HG03565 (cell line): ENCODE measurements around the gene ADGRL3.
"Not testable (repeated sequence)": the region's sequence is repeated elsewhere in the genome, so short reads cannot be mapped to it uniquely, and the experiment has no call there.

Experiments
- ATAC-seq: cut with Tn5 transposase; IDR thresholded peaks from one replicate; pipeline ENCODE4 v1.9.1; 2021; ENCODE audit warnings: mild to moderate bottlenecking, moderate library complexity; ENCODE audit not compliant: unreplicated experiment

Gene ADGRL3

DNA sequence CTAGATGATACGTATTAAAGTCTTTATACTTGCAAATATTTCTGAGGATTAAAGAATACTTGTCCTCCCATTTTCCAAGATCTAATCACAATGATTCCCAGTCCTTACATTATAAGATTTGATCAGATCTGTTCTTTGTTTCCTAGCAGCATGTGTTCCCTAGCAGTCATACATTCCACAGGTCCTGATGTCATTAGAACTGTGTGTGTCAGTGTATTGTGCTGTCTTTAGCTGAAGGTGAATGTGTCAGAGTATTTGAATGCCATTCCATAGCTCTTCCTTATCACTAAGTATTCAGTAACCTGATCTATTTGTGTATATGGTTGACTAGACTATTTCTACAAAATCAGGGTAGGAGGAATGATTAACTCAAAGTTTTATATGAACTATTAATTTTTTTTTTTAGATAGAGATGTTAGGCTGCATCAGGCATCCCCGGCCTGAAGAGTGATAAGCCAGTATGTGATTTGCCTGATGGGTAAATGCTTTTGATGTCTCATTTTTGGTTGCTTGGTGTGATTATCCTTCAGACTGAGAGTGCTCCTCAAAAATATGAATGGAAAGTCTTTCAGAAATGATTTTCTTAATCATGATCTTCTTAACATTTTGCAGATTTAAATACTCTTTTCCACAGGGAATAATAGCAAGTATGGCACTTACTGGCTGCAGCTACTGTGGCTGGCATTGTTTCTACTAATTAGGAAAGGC lies 4.4 kb downstream of the ADGRL3 start:
- no peak for ATAC-seq

DNA sequence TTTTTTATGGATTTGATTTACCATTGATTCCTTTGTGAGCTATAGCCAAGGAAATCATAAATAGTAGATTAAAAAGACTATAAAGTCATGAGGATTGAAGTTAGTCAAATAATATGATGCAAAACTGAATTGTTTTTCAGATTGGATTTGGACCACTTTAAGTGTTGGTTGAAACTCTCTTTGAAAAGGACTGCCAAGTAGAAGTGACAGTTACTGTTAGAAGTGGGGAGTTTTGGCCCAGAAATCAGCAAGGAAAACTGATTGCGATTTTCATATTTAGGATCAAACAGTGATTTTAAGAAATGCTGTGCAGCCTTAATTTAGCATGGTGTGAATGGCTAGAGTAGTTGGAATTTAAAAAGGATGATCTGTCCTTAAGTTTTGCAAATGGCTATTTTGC lies 4.9 kb downstream of the ADGRL3 start:
- no peak for ATAC-seq

DNA sequence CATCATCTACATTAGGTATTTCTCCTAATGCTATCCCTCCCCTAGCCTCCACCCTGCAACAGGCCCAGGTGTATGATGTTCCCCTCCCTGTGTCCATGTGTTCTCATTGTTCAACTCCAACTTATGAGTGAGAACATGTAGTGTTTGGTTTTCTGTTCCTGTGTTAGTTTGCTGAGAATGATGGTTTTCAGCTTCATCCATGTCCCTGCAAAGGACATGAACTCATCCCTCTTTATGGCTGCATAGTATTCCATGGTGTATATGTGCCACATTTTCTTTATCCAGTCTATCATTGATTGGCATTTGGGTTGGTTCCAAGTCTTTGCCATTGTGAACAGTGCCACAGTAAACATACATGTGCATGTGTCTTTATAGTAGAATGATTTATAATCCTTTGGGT lies 7.0 kb downstream of the ADGRL3 start:
- not testable (repeated sequence) for ATAC-seq

DNA sequence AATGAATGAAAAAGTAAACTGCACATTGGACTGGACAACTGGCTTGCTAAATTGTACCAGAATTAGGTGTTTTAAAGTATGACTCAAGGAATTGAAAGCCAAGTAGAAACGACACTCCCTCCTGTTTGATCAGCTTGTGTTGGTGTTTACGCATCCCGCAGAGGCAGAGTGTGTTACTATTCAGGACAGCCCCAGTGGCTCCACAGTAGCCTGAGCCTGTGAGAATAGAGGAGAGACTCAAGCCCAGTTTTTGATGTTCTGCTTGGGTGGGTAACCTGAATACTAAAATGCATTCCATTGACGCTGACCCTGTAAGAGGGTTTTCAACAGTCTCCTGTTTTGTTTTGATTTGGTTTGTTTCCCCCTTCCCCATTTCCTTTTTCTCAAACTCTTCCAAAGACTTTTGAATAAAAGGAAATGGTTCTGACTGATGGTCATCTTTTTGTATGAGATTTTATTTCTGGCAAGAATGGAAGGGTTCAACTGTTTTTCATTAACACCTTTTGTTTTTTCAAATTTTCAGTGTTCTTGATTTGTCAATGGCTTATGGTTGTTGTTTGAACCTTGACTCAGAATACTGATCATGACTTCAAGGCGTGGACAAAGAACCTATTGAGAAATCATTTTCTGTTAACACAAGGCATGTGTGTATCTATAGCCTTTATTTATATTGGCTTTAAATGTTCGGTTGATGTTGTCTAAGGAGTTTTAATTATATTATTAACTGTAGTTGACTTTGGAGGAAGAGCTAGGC lies 10.2 kb downstream of the ADGRL3 start:
- ATAC-seq: no peak

DNA sequence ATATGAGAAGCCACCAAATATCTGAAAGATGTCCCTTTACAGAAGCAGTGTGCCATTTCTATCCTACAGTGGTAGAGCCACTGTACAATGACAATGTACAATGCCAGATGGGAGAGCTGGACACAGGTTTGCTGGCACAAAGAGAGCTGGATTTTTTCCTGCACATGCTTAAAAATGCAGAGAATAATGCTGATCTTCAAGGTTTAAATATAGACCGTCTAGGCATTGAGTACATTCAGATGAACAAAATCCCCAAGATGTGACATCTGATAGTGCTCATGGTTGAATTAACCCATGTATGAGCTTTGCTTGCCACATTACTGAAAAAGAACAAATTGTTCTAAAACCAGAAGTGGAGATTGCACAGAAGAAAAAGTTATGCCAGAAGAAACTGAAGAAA lies 11.7 kb downstream of the ADGRL3 start:
- no peak for ATAC-seq

DNA sequence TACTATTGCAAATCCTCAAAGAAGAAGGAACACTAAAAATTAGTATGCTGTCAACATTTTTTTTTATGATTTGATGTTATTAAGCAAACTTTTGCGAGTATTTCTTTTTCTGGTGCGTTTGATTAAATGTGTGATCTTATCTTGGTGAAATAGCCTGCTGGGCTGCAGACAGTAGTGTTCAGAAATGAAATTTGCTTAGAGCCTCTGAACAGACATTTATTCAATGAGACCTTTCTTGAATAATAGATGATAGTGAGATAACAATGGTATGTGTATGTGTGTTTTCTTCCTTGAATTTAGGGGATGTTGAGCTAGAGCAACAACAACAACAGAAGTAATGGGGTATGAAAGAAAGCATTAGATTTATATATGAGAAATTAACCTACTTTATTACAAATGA lies 12.7 kb downstream of the ADGRL3 start:
- ATAC-seq: no peak

DNA sequence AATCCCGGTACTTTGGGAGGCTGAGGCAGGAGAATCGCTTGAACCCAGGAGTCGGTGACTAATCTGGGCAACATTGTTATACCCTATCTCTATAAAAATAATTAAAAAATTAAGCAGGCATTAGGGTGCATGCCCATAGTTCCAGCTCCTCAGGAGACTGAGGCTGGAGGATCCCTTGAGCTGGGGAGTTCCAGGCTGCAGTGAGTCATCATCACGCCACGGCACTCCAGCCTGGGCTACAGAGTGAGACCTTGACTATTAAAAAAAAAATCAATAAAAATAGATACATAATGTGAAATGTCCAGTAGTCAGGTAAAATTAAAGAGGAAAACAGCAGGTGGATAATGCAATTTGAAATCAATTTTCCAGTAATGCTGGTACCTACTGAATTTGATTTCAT lies 14.6 kb downstream of the ADGRL3 start:
- ATAC-seq: no peak

DNA sequence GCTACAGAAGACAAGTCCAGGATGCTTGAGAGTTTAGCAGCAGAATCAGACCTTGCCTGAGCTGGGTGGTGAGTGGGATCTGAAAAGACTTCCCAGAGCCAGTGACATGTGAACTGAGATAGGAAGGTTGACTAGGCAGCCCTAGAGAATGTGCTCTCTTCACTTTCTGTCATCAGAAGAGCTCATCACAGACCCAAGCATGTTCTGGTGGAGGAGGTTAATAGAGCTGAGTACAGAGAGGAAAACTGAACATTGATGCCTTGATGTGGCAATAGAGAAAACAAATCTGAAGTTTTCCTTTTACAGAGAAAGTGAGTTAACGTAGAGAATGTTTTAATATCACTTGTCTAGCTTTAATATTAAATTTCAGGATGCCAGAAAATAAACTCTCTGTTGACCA lies 17.1 kb downstream of the ADGRL3 start:
- ATAC-seq: no peak

DNA sequence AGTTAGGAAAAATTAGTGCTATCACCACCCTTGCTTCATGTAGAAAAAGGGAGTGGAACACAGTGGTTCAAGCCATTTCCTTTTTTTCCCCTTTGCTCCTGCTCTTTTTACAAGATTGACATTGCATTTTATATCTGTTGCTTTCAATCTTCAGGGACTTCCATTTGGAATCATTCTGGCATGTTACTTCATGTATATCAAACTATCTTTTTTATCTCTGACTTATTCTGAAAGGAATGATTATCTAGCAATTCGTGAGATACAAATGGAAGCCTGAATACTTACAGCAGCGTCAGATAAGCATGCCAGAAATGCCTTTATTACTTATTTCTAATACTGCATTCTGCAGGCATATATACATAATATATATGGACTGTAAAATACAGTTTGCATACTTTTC lies 20.4 kb downstream of the ADGRL3 start:
- no peak for ATAC-seq

DNA sequence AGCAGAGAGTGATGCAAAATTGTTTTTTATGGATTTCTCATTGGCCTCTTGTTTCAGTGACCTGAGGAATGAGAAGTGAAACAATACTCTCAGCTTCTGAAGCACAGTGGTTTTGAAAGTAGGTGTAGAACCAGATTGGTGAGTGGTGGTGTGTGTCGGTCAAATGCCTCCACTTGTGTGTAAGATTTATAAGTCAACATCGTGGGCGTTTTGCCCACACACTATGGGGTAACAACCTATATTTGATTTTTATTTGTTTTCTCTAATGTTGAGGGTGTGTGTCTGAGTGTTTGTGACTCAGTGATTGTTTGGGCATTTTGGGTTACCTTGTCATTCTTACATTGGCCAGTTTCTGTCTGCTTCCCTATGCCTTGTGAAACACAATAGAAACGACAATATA lies 23.3 kb downstream of the ADGRL3 start:
- ATAC-seq: no peak

DNA sequence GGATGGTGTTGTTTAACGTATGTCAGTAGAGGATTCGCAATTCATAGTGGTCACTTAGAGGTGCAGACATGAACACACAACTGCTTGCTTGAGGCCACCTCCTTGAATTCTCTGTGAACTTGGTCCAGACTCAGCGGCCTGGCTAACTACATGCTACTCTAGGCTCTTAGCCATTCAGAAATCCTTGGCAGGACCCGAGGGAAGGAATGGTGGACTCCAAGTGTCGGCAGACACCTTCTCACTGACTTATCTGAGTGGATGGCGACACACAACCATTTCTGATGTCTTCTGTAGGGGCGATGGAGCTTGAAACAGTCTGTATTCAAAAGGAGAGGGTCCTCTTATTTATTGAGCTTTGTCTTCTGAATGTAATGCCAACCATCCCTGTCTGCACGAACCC lies 24.4 kb downstream of the ADGRL3 start:
- ATAC-seq: no peak

DNA sequence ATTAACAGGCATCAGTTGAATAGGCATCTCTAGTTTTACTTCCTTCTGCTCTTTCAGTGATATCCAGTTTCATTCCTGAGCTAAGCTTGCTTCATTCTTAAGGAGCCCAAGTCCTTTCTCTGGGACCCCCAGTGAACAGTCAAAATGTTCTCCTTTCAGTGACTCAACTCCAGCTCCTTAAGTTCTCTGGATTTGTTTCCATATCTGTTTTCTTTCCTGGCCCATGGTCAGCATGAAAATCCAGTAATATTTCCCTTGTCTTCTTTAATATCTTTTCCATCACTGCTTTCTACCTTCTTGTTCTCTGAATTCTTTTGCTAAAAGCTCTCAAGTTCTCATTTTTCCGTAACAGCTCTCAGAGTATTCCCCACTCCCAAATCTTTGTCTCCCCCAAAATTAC lies 25.5 kb downstream of the ADGRL3 start:
- ATAC-seq: no peak

DNA sequence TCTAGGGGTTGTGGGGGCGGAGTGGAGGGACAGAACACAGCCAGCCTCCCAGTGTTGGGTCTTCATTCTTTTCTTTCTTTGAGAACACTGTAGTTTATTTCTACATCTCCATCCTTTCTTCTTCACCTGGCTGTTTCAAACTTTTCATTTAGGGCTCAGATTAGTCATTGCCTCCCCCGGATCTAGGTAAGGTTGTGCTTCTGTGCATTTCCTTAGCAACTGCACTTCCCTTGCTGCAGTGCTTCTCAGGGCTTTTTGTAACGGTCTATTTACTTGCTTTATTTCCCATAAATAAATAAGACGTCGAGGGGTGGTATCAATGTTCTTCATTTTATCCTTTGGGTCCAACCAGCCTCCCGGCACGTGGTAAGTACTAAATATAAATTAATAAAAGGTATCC lies 31.3 kb downstream of the ADGRL3 start:
- no peak for ATAC-seq

DNA sequence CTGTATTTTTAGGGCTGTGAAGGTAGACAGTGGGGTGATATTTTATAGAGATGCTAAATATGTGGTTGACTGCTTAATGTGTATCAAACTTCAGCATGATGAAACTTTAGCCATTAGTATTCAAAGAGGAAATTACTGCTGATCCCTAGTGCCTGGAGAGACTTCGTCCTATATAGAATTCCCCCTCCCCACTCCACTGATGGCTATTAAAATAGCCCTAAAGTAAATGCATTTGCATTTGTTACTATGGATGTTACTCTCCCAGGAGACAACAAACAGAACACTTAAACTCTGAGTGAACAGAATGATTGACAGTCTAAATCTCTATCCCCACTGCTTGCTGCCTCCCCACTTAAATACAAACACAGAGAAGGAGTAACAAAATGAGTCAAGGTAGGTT lies 39.1 kb downstream of the ADGRL3 start:
- no peak for ATAC-seq

DNA sequence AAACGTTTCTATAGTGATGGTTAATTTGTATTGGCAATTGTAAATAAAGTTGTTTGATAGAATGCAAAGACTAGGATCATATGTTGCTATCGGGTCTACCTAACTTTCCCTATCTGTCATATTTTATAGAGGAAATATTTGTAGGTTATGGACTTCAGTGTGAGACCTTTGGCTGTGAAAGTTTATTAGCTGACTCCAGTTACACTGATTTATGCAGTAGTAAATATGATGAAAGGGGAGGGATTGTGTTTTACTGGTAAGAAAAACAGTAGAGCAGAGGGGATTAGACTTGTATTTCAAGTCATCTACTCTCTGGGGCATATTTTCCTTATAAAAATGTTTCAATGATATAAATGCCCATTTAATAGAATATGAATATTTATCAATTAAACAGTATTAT lies 43.8 kb downstream of the ADGRL3 start:
- no peak for ATAC-seq

DNA sequence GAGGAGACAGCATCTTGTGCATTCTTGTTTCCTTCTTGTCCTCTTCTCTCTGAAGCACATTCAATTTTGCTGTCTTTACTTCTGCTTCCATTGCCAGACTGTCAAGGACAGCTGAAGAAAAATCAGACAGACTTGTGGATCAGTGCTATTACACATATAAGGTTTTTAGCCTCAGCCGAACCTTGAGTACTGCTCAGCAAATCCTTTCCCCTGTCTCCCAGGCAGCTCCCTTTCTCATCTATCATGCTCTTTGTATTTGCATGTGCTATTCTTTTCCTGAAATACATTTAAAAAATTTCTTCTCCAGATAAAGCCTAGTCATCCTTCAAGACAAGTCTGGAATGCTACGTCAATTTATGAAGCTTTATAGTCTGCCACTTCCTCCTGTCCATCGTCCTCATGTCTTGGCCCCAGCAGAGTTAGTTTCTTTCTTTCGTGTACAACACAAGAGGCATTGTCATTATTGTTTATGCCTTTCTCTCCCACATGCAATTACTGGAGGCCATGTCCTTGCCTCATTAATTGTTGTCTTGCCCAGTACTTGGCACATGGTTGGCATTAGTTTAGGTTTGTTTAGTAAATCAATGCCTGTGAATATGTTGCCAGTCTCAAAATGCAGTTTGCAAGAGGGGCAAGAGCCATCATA lies 45.1 kb downstream of the ADGRL3 start:
- ATAC-seq: no peak

DNA sequence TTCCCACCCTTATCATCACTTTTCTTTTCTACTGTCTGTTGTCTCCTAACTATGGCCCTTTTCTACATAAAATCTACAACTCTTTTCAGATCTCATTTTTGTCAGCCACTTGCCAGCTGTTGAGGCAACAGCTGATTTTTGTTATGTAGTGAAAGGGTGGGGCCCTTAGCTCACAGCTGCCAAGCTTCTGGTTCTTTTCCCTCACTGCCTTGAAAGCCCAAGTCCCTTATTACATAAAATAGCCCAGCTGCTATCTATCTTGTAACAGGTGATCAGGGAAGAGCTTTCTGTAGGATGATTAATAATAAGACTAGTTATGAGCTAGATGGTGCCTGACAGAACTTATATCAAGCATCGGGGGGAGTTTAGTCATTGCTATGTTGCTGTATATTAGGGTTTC lies 45.9 kb downstream of the ADGRL3 start:
- no peak for ATAC-seq

DNA sequence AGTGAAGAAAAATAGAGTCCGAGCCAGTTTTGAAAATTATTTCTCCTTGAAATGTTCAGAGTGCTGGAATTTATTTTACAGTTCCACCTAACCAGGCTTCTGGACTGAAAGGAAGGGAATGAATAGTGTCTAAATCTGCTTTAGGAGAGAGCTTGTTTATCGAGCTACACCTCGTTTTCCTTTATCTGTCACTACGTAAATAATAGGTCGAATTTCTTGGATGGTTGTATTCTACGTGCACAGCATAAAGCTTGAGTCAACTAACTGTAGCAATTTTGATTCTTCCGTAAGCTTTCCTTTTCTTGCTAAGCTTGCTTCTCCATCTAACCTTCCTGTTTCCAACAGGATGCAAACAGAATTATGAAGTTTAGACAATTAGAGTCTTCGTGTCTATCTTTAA lies 48.6 kb downstream of the ADGRL3 start:
- no peak for ATAC-seq

DNA sequence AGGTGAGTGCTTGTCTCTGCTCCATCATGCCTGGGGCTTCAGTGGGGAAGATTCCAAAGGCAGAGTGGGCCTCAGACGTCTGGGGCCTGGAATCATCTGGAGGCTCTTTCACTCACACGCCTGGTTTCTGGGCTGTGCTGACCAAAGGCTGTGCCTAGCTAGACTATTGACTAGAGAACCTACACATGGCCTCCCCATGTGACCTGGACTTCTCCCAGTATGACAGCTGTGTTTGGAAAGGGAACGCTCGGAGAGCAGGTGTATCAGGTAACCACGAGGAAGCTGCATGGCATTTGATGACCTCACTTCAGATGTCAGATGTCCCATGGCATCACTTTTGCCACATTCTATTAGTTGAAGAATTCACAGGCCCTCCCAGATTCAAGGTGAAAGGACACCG lies 51.0 kb downstream of the ADGRL3 start:
- no peak for ATAC-seq

DNA sequence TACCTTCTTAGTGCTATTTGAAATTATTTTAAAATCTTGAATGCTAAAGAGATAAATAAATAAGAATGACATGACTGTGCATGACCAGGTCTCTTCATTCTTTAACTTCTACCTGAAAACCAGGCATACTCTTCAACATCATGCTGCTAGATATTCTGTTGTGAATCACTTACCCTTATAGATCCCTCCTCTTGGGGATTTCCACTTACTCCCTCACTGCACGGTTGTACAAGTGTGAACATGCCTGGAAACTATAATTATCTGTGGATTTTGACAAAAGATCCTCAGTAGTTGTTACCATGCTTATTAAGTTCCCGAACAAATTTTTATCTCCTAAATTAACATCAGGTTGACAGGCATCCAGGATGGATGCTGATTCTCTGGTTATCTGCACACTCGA lies 54.3 kb downstream of the ADGRL3 start:
- no peak for ATAC-seq

DNA sequence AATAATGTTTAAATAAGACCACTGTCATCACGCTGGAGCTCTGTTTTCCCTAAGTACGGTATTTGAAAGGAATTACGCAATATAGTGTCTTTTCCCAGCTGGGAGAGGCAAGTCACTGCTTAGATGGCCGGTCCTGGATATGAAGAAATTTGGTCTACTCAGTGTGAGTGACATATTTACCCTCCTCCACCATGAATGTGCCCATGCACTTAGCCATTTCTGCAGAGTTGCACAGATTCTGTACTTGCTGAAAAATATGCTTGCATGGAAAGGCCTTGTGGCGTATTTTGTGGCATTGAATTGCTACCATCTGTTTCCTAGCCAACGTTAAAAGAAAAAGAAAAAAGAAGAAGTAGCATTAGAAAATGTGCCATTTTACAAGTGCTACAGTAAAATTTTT lies 73.1 kb downstream of the ADGRL3 start:
- no peak for ATAC-seq

DNA sequence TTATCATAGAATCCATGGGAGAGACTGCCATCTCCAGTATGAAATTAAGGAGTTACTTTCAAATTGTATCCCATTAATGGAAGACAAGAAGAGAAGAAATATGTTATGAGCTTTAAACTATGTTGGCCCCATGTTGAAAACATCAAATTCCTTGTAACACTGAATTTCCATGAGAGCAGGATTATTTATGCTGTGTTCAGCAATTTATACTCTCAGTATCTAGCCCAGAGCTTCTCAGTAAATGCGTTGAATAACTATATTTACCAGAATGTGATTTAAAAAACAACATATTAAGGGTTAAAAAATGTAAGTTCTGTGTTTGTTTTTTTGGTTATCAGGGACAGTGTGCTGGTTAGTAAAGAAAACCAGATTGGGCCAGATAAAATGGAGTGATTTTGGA lies 74.2 kb downstream of the ADGRL3 start:
- no peak for ATAC-seq
